HG02943 (cell line): Measurements from ENCODE around the gene GH1.
"Not testable (repeated sequence)": the region's sequence is repeated elsewhere in the genome, so short reads cannot be mapped to it uniquely, and the experiment has no call there.

Experiments used
- ATAC-seq: cut with Tn5 transposase; IDR thresholded peaks from one replicate; pipeline ENCODE4 v1.9.1; 2021; ENCODE audit warnings: mild to moderate bottlenecking, low read depth, moderate library complexity; ENCODE audit not compliant: unreplicated experiment

Gene GH1

GRCh38 chr17:63901971-63902370 lies 16.7 kb downstream of the GH1 start:
- ATAC-seq: not testable (repeated sequence)

- not testable (repeated sequence) for ATAC-seq
Observed at GRCh38 chr17:63898899-63899798, 19.5 kb downstream of the GH1 start.

GRCh38 chr17:63896524-63897354 lies 21.9 kb downstream of the GH1 start, which contains the start of gene CSH1:
CSH1 (minus strand) TSS chr17:63896574; CDS start chr17:63896511, 63 bp downstream.
- ATAC-seq: not testable (repeated sequence)

GRCh38 chr17:63894821-63895220 lies 23.8 kb downstream of the GH1 start:
- ATAC-seq: not testable (repeated sequence)

GRCh38 chr17:63894021-63894420 lies 24.6 kb downstream of the GH1 start:
- ATAC-seq: not testable (repeated sequence)

- not testable (repeated sequence) for ATAC-seq
Observed at GRCh38 chr17:63892316-63893037, 26.2 kb downstream of the GH1 start.

- ATAC-seq: not testable (repeated sequence)
Observed at GRCh38 chr17:63889026-63889848, 29.4 kb downstream of the GH1 start.

GRCh38 chr17:63885119-63885518 lies 33.5 kb downstream of the GH1 start:
- not testable (repeated sequence) for ATAC-seq

- ATAC-seq: not testable (repeated sequence)
Observed at GRCh38 chr17:63882626-63883126, 36.0 kb downstream of the GH1 start.

GRCh38 chr17:63881935-63882601 lies 36.6 kb downstream of the GH1 start, which contains the start of gene GH2:
GH2 (minus strand) TSS chr17:63881944; CDS start chr17:63881801, 143 bp downstream.
- no peak for ATAC-seq

GRCh38 chr17:63881337-63881736 lies 37.3 kb downstream of the GH1 start:
- ATAC-seq: not testable (repeated sequence)

GRCh38 chr17:63880706-63881105 lies 37.9 kb downstream of the GH1 start:
- ATAC-seq: no peak

GRCh38 chr17:63878413-63878812 lies 40.2 kb downstream of the GH1 start:
- not testable (repeated sequence) for ATAC-seq

- ATAC-seq: not testable (repeated sequence)
Observed at GRCh38 chr17:63874693-63875092, 43.9 kb downstream of the GH1 start.

GRCh38 chr17:63874061-63874626 lies 44.5 kb downstream of the GH1 start:
- not testable (repeated sequence) for ATAC-seq

- not testable (repeated sequence) for ATAC-seq
Observed at GRCh38 chr17:63873577-63873976, 45.1 kb downstream of the GH1 start, which contains the start of gene CSH2. CSH2 (minus strand) TSS chr17:63873677; CDS start chr17:63873614, 63 bp downstream.

- ATAC-seq: not testable (repeated sequence)
Observed at GRCh38 chr17:63871646-63872365, 46.8 kb downstream of the GH1 start.

GRCh38 chr17:63870292-63870665 lies 48.4 kb downstream of the GH1 start:
- ATAC-seq: not testable (repeated sequence)
